Measurements from ENCODE around the gene LRCH4. TPM values are rescaled to one million over a fixed set of nuclear protein-coding genes. Genes with fewer than 3 reads are reported as not detected.

Gene LRCH4
- total and polyA plus RNA-seq, 2 of the 13 experiments (the other 11 are each of a cell fraction or from before 2014, with no cell fraction given), result 7.0 to 9.3 TPM

GRCh38 chr7:100570954-100571828 lies 14.7 kb downstream of the LRCH4 start (continued):
- TF ChIP-seq ELF4 (CRISPR knock-in tag; IDR thresholded peaks at IDR 0.05; ENCODE audit: borderline replicate concordance) (no peak), SUZ12 (IDR thresholded peaks at IDR 0.05; ENCODE audit: low read depth, low read length) (no peak), RORA (CRISPR knock-in tag; IDR thresholded peaks at IDR 0.05) (no peak), RFX3 (CRISPR knock-in tag; IDR thresholded peaks at IDR 0.05) (no peak), HOXA9 (CRISPR knock-in tag; IDR thresholded peaks at IDR 0.05; ENCODE audit: borderline replicate concordance) (no peak), ZNF580 (CRISPR knock-in tag; IDR thresholded peaks at IDR 0.05; ENCODE audit: borderline replicate concordance, low read depth) (no peak), ZGPAT (CRISPR knock-in tag; IDR thresholded peaks at IDR 0.05) (no peak), MIER3 (CRISPR knock-in tag; IDR thresholded peaks at IDR 0.05; ENCODE audit: borderline replicate concordance) (peak; percentile 20; the same call in 1 of the 2 replicates), SALL1 (CRISPR knock-in tag; IDR thresholded peaks at IDR 0.05) (no peak), ZNF629 (CRISPR knock-in tag; conservative IDR thresholded peaks at IDR 0.05) (peak; percentile 4; the same call in 1 of the 2 replicates), ZNF263 (CRISPR knock-in tag; IDR thresholded peaks at IDR 0.05) (0 out of 2 replicates have a peak, but pooled peaks have one; percentile 12), IRF2 (CRISPR knock-in tag; IDR thresholded peaks at IDR 0.05) (peak; percentile 27; the same call in 1 of the 2 replicates), KAT2B (IDR thresholded peaks at IDR 0.05; ENCODE audit: borderline replicate concordance, low read depth, low read length) (no peak), ZNF326 (CRISPR knock-in tag; IDR thresholded peaks at IDR 0.05; ENCODE audit: borderline replicate concordance) (peak; percentile 88; the same call in 1 of the 2 replicates), ZNF547 (CRISPR knock-in tag; IDR thresholded peaks at IDR 0.05) (peak; percentile 57), ATF7-NPFF (CRISPR knock-in tag; IDR thresholded peaks at IDR 0.05; ENCODE audit: low read depth) (peak; percentile 34; the same call in 1 of the 2 replicates), DNMT3B (CRISPR knock-in tag; conservative IDR thresholded peaks at IDR 0.05) (no peak), ZNF816 (CRISPR knock-in tag; IDR thresholded peaks at IDR 0.05; ENCODE audit: borderline replicate concordance) (no peak), GLI4 (CRISPR knock-in tag; IDR thresholded peaks at IDR 0.05; ENCODE audit: borderline replicate concordance) (no peak), TFAP4 (IDR thresholded peaks at IDR 0.05; ENCODE audit: borderline replicate concordance, low read depth) (peak; percentile 34; the same call in 1 of the 2 replicates), PITX1 (CRISPR knock-in tag; IDR thresholded peaks at IDR 0.05) (peak; percentile 20; the same call in 1 of the 2 replicates), TFE3 (CRISPR knock-in tag; IDR thresholded peaks at IDR 0.05) (no peak), ZNF230 (CRISPR knock-in tag; IDR thresholded peaks at IDR 0.05) (no peak), CBX1 (IDR thresholded peaks at IDR 0.05; ENCODE audit: low read depth) (peak; percentile 65), ZNF782 (CRISPR knock-in tag; IDR thresholded peaks at IDR 0.05; ENCODE audit: borderline replicate concordance) (no peak), ZNF292 (CRISPR knock-in tag; IDR thresholded peaks at IDR 0.05; ENCODE audit: borderline replicate concordance, low read depth) (0 out of 2 replicates have a peak, but pooled peaks have one; percentile 12), ZNF781 (CRISPR knock-in tag; IDR thresholded peaks at IDR 0.05; ENCODE audit: borderline replicate concordance, not compliant biosample characterization) (no peak)

All from HepG2 (cell line).